Upper lobe of left lung (tissue), 4 donors: ENCODE data around the gene ERMARD.

Experiments used
- CTCF ChIP-seq, 6 experiments: fragments of 450-650 bp in 4 of 6; fragments of 200-600 bp in 2 of 6; sonication (generic) in 2 of 6; IDR thresholded peaks; one replicate each; pipeline ENCODE4 v1.5.1; 2016 to 2019; ENCODE audit warnings: antibody characterized with exemption in 6 of 6
- EP300 ChIP-seq, 4 donors: sonication (generic); formaldehyde crosslinking; IDR thresholded peaks; one replicate each; pipeline ENCODE4 v1.5.1; 2017; ENCODE audit warnings: antibody characterized with exemption in 4 of 4, control low read depth in 2 of 4
- POLR2A ChIP-seq, 4 donors: fragments of 450-650 bp; IDR thresholded peaks; one replicate each; pipeline ENCODE4 v1.5.1; 2016 to 2017; ENCODE audit warnings: antibody characterized with exemption in 4 of 4, mild to moderate bottlenecking in 2 of 4

DNA sequence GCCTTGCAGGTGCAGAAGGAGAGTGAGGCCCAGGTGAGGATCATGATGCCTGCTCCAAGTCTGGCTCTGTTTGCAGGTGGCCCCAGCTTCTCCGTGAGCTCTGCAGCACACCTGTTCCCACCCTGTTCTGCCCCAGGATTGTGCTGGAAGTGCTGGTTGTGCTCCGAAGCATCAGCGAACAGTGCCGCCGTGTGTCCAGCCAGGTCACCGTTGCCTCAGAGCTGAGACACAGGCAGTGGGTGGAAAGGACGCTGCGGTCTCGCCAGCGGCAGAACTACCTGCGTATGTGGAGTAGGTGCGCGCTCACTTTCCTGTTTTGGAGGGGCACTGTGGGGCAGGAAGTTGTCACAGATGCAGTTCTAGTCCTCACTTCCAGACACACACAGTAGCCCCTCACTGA, 25.0 kb downstream of the ERMARD start:
- TF ChIP-seq CTCF (IDR thresholded peaks at IDR 0.05) (no peak), POLR2A (IDR thresholded peaks at IDR 0.05) (no peak), EP300 (IDR thresholded peaks at IDR 0.05) (no peak)
